Fibroblast of upper back skin (primary cell): Measurements from ENCODE around the gene ENGASE.
A peak's percentile ranks its signal among the peaks of the same experiment; 100 is the strongest.

Experiments
- DNase-seq: peaks from one replicate; pipeline ENCODE4 v3.0.0-alpha.2; 2013

ENGASE gene

DNA sequence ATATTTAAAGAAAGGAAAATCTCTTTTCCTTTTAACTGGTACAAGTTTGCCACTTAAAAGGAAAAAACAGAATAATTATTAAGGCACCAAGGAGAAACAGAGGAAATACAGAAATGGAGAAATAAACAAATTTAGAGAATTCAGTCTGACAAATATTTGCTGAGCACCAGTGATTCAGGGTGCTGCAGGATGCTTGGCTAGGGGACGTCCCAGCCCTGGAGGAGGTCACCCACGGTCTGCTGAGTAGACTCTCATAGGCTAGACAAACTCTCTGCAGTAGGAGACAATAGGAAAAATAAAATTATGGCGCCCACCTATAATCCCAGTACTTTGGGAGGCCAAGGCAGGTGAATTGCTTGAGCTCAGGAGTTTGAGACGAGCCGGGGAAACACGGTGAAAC, 34.7 kb upstream of the ENGASE start:
- DNase-seq, result no peak

DNA sequence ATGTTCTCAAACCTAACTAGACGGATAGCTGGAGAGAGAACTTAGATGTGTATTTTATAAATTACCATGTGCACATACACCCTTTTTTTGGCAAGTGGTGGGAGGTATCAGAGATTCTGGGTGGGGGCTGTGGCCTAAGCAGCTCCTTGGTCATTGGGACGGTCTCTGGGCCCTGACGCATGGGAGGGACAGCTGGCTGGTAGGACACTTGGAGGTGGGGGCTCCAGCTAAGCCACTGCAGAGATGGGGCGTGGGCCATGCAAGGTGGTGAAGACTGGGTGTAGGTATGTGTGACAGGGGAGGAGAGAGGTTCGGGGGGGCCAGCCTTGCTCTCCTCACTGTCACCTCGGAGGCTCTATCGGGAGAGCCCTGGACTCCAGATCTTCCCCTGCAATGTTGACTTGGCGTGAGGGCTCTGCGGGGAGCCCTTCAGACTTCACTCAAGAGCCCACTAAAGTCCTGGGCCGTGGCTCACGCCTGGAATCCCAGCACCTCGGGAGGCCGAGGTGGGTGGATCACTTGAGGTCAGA, 33.5 kb upstream of the ENGASE start:
- DNase-seq, result no peak

DNA sequence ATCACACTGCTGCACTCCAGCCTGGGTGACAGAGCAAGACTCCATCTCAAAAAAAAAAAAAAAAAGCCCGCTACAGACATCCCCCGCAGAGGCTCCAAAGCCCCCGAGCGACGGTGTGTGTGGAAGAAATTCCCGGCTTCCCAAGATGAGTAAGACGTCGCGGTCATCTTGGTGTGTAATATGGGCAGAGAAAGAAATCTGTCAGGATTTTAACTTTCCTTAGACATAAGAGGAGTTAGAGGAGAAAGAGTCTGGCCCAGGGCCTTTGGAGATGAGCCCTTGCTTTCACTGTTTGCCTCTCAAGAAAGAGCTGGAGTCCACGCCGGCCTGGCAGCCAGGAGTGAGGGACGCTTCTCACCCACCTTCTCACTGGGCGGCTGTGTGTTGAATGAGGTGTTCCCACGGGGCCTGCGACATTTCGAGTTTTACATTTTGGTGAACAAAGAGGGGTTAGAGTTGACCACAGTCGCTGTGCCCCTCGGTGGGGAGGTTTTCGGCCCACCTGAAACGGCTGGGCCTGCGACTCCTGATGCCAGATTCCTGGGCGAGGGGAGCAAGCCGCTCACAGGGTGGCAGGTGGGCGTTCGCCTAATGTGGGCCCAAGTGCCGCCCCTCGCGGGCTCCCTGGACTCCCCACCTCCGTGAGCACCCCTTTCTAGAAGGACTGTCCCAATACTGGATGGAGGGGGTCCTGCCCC, 32.8 kb upstream of the ENGASE start:
- peak; percentile 69 for DNase-seq

DNA sequence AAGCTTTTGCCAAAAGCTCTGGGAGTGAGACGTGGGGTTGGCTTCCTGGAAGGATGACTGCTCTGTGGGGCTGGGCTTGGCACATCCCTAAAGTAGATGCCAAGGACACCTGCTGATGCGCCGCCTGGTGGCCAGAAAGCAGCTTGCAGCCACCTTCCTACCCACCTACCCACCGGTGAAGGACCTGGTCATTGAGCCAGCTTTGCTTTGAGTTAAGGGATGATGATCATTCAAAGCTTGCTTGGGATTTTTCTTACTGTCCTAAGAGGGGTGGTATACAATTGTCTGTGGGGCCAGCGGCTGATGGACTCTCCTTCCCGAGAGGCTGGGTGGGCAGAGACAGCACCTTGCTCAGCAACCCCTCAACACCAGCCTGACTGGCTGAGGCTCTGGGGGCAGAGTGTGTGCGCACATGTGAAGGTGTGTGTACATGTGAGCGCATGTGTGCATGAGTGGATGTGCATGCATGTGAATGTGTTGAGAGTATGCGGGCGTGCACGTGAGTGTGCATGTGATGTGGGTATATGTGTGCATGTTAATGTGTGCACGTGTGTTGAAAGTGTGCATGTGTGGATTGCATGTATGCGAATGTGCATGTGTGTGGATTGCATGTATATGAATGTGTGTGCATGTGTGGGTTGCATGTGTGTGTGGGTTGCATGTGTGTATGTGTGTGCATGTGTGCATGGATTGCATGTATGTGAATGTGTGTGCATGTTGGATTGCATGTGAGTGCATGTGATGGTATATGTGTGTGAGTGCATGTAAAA, 32.0 kb upstream of the ENGASE start:
- DNase-seq, result peak; percentile 54

DNA sequence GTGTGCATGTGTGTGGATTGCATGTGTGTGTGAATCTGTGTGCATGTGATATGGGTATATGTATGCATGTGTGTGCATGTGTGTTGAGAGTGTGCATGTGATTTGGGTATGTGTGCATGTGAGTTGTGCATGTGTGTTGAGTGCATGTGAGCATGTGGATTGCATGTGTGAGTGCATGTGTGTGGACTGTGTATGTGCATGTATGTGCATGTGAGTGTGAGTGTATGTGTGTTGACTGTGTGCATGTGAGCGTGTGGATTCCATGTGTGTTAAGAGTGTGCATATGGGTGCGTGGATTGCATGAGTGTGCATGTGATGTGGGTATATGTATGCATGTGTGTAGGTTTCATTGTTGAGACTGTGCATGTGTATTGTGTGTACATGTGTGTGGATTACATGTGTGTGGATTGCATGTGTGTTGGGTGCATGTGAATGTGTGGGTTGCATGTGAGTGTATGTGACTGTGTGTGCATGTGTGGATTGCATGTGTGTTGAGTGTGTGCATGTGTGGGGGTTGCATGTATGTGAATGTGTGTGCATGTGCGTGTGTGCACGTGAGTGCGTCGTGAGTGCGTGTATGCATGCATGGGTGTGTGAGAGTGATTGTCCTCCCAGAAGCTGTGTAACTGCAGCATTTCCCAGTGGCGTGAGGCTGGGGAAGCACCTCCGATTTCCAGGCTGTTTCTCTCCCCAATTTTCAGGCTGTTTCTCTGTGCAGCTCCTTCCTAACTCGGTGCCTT, 31.3 kb upstream of the ENGASE start:
- no peak for DNase-seq

DNA sequence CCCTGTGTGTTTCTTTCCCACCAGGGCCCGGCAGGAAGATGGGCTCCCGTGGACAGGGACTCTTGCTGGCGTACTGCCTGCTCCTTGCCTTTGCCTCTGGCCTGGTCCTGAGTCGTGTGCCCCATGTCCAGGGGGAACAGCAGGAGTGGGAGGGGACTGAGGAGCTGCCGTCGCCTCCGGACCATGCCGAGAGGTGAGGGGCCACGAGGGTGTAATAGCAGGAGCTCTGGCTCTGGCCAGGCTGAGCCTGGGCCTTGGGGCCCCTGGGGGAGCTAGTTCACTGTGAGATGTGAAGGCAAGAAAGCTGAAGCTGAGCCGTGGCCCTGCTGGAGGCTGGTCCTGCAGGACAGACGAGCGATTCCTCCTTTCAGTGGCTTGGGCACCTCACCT, 30.7 kb upstream of the ENGASE start:
- no peak for DNase-seq

DNA sequence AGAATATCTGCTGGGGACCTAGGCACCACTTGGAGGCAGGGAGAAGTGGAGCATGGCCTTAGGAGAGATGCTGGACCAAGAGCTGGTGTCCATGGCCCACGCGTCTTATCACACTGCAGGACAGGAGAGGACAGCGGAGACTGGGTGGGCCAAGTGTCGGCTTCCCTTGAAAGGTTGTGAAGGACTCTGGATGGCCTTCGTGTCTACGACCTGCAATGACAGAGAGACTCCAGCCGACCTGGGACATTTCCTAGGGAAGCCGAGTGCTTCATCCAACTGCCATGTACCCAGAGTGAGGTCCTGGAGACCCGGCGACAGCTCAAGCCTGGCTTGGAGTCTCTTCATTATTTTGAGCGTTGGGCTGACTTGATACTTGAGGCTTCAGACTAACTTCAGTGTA, 30.2 kb upstream of the ENGASE start:
- no peak for DNase-seq

DNA sequence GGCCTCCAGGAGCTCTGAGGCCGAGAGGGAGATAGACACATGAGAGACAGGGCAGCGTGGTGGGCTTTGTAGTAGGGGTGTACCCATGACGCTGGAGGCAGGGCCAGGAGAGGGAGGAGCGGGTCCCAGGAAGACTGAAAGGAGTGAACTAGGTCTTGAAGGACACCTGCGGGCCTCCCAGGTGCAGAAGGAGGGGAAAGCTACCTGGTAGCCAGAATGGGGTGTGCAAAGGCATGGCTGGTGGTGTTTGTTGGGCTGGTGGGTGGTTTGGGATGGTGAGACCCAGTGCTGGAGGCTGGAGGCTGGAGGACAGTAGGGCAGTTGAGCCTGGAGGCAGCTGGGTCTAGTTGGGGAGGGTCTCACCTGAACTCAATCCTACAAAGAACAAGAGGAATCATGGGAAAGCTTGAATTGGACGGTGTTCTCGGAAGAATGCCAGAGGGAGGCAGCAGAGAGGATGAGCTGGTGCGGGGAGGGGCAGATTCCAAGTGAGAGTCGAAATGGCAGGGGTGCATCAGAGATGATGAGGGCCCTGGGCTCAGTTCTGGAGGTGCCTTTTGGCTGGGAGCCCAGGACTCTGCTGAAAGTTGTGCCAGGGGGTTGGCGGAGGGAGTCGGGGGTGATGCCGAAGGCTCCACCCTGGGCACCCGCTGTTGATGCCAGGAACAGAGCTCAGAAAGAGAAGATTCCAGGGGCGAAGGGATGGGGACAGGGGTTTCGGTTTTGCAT, 29.5 kb upstream of the ENGASE start:
- no peak for DNase-seq

DNA sequence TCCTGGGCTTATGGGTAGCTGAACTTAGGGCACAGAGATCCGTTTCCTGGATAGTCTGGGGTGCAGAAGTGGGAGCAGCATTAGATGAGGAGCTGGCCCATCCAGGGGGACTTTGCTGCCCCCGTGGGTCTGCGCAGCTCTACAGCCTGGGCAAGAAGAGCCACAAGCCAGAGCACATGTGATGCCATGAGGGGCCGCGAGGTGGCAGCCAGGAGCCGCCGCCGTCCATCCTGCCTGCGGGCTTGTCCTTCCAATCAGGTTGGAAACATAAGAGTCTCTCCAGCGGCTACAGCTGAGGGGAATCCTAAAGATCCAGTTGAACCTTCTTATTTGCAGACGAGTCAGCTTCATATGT, 28.8 kb upstream of the ENGASE start:
- peak; percentile 62 for DNase-seq

DNA sequence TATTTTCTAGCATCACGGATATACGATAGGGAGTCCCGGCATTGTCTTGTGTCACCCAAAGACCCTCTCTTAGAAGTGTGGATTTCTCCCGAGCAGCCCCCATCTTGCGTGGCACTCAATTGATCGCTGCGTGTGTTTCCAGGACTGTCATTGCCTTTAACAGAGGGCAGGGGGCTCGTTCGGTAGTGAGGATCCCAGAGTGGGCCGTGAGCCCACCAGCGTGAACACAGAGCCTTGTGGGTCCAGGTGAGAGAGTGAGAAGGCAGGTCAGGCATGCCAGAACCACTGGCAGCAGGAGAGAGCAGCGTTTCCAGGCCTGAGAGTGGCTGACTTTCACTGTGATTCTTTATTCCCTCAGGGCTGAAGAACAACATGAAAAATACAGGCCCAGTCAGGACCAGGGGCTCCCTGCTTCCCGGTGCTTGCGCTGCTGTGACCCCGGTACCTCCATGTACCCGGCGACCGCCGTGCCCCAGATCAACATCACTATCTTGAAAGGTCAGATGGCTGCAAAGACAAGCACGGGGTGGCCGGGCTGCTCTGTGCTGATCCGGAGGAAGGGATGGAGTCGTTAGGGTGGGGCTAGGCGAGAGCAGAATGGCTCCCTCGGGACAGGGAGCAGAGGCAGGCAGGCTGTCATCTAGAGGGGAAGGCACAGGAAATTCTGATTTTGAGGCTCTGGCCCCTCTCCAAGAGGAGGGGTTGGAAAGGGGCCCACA, 28.3 kb upstream of the ENGASE start:
- no peak for DNase-seq

DNA sequence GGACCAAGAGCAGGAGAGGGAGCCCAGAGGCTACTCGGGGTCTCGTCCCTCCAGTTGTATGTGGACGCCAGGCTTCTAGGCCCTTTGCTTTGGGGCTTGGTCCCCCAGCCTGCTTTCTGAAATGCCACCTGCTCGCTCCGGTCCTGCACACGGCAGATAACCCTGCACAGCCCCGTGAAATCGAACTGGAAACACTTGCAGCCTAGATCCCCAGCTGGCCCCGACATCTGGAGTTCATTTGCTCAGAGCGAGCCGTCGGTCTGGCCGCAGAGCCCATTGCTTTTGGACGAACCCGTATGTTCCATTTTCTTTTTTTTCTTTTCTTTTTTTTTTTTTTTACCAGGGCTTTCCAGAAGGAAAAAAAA, 27.7 kb upstream of the ENGASE start:
- DNase-seq, result peak; percentile 34

DNA sequence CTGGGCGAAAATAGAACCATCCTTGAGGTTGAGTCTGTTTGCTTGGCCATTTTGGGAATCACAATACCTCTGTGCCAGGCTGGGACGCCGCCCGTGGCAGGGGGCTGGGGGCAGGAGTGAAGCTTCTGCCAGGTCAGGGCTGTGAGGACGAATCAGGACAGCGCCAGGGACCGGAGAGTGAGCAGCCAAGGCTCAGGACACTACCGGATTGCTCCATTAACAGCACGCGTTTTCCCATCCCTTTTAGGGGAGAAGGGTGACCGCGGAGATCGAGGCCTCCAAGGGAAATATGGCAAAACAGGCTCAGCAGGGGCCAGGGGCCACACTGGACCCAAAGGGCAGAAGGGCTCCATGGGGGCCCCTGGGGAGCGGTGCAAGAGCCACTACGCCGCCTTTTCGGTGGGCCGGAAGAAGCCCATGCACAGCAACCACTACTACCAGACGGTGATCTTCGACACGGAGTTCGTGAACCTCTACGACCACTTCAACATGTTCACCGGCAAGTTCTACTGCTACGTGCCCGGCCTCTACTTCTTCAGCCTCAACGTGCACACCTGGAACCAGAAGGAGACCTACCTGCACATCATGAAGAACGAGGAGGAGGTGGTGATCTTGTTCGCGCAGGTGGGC, 27.2 kb upstream of the ENGASE start:
- DNase-seq, result no peak

DNA sequence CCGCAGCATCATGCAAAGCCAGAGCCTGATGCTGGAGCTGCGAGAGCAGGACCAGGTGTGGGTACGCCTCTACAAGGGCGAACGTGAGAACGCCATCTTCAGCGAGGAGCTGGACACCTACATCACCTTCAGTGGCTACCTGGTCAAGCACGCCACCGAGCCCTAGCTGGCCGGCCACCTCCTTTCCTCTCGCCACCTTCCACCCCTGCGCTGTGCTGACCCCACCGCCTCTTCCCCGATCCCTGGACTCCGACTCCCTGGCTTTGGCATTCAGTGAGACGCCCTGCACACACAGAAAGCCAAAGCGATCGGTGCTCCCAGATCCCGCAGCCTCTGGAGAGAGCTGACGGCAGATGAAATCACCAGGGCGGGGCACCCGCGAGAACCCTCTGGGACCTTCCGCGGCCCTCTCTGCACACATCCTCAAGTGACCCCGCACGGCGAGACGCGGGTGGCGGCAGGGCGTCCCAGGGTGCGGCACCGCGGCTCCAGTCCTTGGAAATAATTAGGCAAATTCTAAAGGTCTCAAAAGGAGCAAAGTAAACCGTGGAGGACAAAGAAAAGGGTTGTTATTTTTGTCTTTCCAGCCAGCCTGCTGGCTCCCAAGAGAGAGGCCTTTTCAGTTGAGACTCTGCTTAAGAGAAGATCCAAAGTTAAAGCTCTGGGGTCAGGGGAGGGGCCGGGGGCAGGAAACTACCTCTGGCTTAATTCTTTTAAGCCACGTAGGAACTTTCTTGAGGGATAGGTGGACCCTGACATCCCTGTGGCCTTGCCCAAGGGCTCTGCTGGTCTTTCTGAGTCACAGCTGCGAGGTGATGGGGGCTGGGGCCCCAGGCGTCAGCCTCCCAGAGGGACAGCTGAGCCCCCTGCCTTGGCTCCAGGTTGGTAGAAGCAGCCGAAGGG, 26.4 kb upstream of the ENGASE start:
- no peak for DNase-seq

DNA sequence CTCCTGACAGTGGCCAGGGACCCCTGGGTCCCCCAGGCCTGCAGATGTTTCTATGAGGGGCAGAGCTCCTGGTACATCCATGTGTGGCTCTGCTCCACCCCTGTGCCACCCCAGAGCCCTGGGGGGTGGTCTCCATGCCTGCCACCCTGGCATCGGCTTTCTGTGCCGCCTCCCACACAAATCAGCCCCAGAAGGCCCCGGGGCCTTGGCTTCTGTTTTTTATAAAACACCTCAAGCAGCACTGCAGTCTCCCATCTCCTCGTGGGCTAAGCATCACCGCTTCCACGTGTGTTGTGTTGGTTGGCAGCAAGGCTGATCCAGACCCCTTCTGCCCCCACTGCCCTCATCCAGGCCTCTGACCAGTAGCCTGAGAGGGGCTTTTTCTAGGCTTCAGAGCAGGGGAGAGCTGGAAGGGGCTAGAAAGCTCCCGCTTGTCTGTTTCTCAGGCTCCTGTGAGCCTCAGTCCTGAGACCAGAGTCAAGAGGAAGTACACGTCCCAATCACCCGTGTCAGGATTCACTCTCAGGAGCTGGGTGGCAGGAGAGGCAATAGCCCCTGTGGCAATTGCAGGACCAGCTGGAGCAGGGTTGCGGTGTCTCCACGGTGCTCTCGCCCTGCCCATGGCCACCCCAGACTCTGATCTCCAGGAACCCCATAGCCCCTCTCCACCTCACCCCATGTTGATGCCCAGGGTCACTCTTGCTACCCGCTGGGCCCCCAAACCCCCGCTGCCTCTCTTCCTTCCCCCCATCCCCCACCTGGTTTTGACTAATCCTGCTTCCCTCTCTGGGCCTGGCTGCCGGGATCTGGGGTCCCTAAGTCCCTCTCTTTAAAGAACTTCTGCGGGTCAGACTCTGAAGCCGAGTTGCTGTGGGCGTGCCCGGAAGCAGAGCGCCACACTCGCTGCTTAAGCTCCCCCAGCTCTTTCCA, 25.5 kb upstream of the ENGASE start:
- DNase-seq, result no peak

DNA sequence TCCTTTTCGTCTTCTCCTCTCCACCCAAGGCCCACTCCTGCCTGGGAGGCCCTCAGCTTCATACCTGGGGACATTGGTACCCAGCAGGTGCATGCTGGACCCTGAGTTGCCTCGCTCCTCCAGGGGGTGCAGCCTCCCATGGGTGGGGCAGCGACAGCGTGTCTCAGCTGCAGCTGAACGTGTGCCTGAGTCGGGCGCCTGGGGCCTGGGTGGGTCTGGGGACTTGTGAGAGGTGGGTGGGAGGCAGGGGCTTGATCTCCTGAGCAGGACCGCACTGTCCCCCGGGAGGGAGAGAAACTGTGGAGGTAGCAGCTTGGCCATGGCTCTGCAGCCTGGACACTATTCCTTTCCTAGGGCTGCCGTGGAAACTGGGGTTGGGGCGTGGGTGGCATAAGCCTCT, 24.8 kb upstream of the ENGASE start:
- DNase-seq, result no peak

DNA sequence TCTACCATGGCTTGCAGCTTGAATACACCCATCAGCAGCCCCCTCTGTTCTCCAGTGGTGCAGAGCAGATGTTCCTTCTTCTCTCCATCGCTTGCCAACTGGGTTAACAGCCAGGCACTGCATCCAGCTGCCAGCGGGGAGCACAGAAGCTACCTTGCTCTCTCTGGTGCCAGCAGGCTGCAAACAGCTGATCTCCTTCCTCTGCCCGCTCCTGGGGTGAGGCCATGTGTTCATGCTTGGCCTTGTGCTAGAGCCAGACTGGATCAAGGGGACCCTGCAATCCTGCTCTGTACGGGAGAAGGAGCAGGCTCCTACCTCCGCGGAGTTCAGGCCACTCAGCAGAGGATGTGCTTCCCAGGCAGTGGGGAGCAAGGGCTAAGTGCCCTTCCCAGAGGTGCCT, 24.1 kb upstream of the ENGASE start:
- DNase-seq, result no peak

DNA sequence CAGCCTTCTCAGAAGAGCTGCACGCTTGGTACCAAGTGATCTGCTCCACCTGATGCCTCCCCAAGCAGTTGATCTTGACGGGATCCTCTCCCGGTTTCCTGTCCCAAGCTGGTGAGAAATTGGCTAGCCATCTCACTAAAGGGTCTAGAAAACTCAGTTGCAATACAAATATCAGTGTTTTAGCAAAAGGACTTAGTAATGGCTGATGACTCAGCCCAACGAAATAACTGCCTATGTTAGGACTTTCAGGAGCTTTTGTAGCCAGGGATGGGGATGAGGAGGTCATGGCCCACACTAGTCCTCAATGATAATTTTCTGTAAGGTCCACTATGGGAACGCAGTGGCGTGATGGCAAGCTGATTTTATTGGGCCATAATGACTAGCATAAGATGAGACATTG, 23.3 kb upstream of the ENGASE start:
- no peak for DNase-seq

DNA sequence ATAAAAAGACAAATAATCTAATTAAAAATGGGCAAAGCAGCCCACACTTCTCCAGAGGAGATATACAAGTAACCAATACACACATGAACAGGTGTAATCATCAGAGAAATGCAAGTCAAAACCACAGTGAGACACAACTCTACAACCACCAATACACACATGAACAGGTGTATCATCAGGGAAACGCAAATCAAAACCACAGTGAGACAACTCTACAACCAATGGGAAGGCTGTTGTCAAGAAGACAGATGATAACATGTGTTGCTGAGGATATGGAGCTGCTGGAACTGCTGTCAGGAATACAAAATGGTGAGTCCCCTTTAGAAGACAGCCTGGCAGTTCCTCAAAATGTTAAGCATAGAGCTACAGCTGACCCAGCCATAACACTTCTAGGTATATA, 22.5 kb upstream of the ENGASE start:
- no peak for DNase-seq

DNA sequence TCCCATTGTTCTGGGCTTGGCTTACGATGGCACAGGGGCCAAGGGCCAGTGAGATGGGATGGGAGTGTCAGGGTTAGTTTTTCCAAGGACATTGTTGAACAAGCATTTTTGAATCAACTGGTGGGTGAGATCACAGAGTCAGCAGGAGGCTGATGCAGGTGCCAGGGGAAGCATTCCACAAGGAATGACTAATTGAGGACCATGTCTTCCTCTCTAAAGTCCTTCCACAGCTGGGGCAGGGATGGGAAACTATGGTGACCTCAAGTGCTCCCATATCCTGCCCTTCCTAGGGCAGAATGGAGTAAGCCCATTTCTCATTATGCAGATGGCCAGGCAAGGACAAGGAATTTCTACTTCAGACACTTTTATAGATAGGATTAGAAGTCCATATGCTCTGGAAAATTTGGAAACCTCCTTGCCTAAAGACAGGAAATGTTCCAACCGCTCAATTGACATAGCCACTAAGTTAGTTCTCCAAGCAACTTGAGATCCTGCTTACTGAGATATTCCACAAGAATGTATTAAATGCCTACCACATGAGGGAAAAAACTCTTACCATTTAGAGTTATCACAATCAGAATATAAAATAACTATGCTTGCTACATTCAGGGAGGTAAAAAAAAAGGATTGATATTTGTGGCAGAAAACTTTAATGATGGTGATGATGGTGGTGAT, 21.2 kb upstream of the ENGASE start:
- DNase-seq, result peak; percentile 29
